CD4-positive, alpha-beta T cell treated with Interferon alpha-2 for 1 hour (primary cell): ENCODE data around the gene PRTG.
"Not testable (repeated sequence)": the region's sequence is repeated elsewhere in the genome, so short reads cannot be mapped to it uniquely, and the experiment has no call there.

Source experiments
- DNase-seq, 2 donors: peaks; one replicate each; pipeline ENCODE4 v3.0.0-alpha.2; 2020 to 2022

PRTG gene

GRCh38 chr15:55743729-55744655, 1.0 kb upstream of the PRTG start:
- no peak for DNase-seq

DNA sequence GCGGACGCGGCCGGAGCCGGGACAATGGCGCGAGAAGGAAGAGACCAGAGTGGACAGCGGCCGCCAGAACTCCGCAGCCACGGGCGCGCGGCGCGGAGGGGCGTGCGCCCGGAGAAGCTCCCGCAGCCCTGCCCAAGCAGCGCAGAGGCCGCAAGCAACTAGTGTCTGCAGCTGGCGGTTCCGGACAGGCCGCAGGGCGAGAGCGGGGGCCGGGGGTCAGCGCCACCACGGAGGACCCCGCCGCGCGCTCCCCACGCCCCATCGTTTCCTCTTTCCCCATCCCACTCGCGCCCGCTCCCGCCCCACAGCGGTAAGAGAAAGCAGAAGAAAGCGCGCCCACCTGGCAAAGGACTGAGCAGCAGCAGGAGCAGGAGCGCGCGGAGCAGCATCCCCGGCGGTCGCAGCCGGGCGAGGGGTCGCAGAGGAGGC, 440 bp downstream of the PRTG start:
- DNase-seq = no peak

DNA sequence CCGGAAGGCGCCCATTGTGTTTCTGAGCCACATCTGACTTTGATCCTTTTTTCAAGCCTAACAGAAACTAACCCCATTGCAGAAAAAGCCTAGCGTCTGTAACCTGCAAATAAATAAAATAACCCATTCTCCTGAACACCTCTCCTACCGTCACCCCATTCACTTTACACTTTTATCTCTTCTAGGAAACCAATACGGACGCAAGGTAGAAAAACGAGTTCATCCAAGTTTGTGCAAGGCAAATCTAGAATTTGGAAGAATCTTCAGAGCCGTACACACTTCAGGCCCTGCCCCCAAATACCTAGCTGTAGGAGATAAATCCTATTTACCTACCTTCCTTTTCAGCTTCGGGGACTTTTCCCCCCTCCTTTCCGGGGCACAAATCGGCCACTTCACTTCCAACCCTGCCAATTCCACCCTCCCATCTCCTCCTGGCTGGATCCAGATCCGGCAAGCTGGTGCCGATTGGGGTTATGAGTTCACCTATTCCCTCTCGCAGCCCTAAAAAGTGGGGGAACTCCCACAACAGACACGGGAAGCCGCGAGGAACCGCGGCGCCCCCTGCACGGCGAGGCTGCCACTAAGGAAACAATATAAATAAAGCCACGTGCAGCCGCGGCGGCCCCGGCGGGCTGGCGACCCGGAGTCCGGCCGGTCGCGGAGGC, 987 bp downstream of the PRTG start:
- DNase-seq = peak in 1 of 2 donors; percentile 6

GRCh38 chr15:55740981-55741832, 1.7 kb downstream of the PRTG start:
- no peak for DNase-seq

- DNase-seq = no peak
Measured at GRCh38 chr15:55740359-55740878, 2.5 kb downstream of the PRTG start.

DNA sequence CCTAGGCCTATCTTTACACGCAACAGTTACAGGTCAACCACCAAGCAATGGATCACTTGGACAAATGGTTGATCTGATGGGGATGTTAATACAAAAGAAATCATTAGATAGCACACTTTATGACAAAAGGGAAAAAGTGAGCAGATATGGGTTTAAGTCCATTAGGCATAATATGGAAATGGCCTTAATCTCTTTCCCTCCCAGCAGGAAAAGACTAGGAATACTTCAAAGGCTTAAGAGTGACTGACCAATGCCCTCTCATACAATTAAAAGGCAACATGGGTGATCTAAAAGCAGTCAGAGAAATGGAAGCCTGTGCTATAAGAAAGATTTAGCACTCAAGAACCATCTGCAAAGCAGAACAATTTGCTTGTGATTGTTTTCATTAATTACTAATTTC, 3.3 kb downstream of the PRTG start:
- DNase-seq = no peak

DNA sequence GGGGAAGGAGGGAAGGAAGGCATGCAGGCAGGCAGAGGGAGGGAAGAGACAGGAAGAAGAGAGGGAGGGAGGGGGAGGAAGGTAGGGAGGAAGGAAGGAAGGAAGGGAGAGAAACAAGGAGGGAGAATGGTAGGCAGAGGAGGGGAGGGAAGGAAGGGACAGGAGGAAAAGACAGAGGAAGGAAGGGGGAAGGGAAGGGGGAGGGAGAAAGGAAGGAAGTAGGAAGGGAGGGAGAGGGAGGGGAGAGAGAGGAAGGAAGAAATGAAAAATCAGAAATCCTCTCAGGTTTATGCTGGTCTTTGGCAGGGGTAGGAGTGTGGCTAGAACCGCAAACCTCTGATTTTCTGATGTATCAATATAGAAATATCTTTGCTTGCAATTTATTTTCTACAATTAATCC, 4.2 kb downstream of the PRTG start:
- DNase-seq = no peak

GRCh38 chr15:55737373-55737772, 5.6 kb downstream of the PRTG start:
- no peak for DNase-seq

DNA sequence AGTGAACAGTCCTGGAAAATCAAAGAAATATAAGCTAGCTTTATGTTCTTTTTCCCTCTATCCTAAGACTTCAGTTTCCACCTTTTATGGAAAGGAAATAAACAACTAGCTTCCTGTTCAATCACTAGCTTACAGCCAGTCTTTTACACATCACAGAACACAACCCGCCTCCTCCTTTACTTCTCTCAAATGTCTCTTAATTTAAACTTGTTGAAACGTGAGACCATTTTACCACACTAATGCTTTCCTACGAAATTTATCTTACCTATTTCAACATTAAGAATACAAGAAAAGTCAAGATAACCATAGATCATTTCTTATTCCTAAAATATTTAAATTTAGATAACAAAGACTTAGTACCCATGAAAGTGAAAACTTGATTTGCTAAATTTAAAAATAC, 6.2 kb downstream of the PRTG start:
- no peak for DNase-seq

- DNase-seq = no peak
Measured at GRCh38 chr15:55734641-55735040, 8.3 kb downstream of the PRTG start.

- DNase-seq = not testable (repeated sequence)
Measured at GRCh38 chr15:55733461-55733860, 9.5 kb downstream of the PRTG start.

DNA sequence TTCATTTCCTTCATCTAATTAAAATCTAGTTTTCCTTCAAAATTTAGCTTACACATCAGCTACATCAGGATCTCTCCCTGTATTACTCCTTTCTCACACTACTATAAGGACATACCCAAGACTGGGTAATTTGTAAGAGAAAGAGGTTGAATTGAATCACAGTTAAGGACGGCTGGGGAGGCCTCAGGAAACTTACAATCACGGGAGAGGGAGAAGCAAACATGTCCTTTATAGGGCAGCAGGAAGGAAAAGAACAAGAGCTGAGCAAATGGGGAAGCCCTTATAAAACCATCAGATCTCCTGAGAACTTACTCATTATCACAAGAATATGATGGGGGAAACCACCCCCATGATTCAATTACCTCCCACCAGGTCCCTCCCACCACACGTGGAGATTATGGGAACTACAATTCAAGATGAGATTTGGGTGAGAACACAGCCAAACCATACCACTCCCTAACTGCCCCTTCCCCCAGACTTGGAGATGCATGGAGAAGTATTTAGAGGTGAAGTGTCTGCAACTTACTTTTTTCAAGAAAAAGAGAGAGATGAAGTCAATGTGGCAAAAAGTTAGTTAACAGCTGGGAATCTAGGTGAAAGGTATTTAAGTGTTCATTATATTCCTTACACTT, 21.3 kb downstream of the PRTG start:
- DNase-seq = no peak

DNA sequence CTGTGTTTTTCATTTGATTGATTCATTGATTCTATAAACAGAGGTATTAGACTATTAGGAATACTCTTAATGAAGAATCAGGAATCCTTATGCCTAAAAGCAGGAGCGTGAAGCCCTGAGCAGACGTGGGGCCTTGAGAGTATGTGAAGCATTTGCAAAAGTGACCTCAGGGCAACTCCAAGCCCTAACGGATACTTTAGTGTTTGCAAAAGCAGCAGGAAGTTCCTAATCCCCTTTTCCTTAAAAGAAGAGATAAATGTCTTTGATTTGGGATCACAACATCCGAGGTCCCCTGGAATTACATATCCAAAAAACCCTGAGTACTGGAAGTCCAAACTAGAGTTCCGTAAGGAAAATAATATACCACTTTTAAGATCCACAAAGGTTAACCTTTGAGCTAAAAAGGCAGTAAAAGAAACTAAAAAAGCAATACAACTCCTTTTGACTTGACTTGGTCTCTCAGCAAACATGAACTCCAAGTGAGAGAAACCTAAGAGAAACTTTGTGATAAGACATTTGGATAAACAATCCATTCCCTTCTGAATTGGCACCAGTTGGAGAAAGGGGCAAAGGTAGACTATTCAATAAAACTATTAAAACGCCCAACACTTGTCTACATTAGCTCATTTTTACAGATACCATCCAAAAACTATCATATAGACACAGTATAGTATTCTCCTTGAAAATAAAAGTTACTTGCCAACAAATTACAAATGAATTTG, 27.4 kb downstream of the PRTG start:
- no peak for DNase-seq

- DNase-seq = no peak
Measured at GRCh38 chr15:55714064-55714463, 28.9 kb downstream of the PRTG start.

GRCh38 chr15:55712363-55712762, 30.6 kb downstream of the PRTG start:
- DNase-seq = no peak

- DNase-seq = no peak
Measured at GRCh38 chr15:55710286-55710685, 32.7 kb downstream of the PRTG start.

DNA sequence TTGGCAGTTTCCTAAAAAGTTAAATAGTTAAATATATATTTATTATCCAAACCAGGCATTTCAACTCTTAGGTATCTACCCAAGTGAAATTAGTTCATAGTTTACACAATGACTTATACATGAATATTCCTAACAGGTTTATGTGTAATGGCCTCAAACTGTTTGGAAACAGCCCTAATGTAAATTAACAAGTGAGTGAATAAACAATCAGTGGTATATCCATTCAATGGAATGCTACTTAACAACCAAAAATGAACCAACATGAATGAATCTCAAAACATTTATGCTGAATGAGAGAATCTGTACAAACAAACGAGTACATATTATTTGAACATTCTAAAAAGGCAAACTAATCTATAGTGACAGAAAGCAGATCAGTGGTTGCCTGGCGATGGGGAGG, 33.5 kb downstream of the PRTG start:
- DNase-seq = no peak

GRCh38 chr15:55708720-55709119, 34.2 kb downstream of the PRTG start:
- DNase-seq = no peak

DNA sequence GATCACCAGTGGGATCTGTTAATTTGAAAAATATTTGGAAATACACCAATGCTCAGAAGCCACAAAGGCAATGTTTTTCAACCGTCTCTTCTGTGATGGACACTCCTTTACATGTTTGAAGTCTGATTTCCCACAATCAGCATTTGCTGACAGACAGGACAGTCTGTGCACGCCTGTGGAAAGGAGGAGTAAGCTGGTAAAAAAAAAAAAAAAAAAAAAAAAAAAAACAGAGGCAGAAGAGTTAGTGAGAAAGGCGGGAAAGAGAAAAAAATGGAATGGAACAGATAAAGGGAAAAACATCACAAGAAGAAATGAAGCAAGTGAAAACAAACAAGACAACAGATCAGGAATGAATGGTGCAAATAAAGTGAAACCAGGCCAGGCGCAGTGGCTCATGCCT, 35.0 kb downstream of the PRTG start:
- no peak for DNase-seq

DNA sequence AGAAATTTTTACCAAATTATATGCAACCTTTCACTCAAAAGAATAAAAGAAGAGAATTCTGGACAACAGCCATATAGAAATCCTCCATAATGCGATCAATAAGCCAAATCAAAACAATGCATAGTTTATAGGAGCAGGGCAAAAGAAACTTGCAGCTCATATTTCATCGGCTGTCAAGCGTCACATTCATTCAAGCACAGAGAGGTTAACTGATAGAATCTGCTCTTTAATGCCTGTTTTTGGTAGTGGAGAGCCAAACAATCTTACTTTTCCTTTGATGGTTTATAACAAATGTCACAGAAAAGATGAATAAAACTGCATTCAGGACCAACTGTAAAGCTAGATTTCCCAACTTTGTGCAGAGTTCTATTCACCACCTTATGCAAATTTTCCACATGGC, 35.4 kb downstream of the PRTG start:
- no peak for DNase-seq

DNA sequence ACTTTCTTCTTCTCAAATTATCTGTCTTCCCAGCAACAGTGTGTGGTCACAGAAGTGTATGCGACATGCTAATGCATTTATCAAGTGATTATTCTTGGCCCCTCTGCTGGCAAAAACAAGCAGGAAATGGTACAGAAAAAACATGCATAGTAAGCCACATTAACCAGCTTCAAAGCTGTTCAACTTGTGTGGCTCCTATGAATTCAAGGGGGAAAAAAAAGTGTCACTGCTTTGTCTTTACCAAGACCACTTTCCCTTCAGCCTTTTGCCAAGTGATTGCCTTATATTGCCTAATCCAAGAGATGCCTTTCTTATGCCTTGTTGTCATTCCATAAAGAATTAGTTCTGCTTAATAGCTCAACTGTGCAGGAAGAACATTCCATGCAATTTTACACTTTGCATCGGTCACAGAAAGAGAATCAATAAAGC, 39.1 kb downstream of the PRTG start:
- DNase-seq = no peak

- no peak for DNase-seq
Measured at GRCh38 chr15:55700876-55701275, 42.1 kb downstream of the PRTG start.
